HG03457 (cell line): Measurements from ENCODE around the gene PDCD11.

Experiments
- ATAC-seq: cut with Tn5 transposase; IDR thresholded peaks from one replicate; pipeline ENCODE4 v1.9.1; 2021; ENCODE audit warnings: moderate number of reproducible peaks; ENCODE audit not compliant: unreplicated experiment

The PDCD11 gene

DNA sequence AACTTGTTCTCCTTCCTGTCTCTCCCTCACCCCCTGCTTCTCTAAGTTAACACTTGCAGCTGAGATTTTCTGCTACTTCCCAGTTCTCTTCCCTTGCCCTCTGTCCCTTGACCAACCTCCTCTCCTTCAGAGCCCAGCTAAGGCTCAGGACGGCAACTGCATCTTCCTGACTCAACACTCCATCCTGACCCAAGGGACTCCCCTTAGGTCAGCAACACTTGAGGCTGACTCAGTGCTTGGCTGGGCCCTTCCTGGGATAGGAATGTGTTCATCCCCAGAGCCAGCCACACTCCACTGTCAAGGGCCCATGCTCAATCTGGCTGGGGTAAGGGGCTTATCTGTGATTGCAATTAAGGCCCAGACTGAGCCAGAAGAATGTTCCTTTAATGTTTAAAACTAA is 52.3 kb downstream of the PDCD11 start:
- no peak for ATAC-seq

DNA sequence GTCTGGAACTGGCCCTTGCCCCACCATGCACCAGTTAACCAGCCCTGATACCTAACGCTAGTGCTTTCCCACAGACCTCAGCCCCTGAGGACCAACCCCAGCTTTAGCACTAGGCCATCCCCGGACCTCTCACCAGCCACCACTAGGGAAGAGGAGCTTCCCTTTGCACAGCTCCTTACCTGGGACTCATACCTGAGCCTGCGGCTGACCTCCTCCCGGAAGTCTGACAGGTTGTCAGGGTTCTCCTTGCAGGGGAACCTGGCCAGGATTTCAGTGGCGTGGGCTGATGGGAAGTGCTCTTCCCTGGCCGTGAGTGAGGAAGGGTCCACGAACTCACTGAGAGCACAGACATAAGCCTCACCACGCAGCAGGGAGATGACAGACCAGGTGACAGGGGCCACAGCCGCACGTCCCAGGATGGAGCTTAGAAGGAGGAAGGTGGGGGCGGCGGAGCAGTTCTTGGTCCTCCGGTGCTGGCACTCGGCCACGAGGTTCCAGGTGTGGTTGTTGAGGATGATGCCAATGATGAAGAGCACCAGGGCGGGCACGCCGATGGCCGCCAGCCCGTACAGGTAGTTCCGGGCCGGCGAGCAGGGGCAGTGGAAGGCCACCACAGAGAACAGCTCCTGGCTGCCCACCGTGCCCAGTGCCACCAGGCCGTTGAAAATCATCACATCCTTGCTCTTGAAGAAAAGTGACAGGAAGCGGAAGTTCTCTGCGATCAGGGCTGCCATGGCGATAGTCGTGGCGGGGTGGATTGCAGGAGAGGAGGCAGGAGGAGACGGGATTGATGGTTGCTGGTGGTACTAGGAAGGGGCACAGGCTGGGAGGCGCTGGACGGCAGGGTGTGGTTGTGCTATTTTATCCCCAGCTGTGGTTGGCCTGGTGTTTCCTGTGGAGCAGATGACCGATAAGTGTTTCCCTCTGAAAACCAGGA is 53.0 kb downstream of the PDCD11 start:
- no peak for ATAC-seq

DNA sequence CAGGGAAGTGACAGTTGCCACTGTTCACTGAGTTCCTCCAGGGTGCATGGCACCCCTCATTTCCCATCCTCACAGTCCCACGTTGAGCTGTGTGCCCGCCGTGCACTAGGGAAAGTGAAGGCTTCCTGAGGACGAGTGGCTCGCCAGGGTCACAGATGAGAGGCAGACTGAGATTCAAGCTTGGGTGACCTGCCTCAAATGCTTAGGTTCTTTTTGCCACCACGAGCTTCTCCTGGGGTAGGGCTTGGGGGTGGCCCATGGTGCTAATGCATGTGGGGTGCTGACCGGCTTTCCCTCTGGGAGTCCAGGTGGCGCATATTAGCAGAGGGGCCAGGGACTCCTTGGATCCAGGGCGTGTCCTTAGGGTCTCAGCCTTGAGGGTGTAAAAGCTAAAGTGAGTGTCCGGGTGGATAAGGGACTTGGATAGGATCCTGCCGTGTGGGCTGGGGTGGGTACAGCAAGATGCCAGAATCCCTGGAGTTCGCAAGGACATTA is 53.8 kb downstream of the PDCD11 start:
- ATAC-seq = no peak

DNA sequence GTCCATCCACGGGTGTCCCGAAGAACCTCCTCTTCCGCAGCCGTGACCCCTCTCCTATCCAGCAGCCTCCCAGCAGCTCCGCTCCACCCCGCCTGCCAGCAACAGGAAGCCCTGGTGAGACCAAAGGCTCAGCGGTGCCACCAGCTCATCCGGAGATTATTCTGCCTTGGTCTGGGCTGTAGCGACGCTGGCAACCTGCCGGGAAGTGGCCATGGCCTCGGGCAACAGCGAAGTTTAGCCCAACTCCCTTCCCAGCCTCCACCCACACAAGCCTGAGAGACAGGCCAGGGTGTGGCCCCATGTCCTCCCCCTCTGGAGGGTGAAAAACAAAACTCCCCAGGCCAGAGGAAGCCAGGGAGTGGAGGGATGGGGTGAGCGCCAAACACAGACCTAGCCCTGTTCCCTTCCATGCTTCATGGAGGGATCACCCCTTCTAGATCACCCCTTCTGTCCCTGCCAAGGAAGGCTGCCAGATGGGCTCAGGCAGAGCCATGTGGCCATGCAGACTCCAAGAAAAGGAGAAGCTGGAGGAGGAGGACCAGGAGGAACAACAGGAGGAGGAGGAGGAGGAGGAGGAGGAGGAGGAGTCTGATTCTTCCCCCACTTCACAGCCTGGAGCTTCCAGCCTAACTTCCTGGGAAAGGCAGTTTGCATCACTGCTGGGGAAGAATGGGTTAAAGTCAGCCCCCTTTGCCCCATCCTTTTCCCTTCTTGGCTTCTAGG is 54.8 kb downstream of the PDCD11 start:
- no peak for ATAC-seq

DNA sequence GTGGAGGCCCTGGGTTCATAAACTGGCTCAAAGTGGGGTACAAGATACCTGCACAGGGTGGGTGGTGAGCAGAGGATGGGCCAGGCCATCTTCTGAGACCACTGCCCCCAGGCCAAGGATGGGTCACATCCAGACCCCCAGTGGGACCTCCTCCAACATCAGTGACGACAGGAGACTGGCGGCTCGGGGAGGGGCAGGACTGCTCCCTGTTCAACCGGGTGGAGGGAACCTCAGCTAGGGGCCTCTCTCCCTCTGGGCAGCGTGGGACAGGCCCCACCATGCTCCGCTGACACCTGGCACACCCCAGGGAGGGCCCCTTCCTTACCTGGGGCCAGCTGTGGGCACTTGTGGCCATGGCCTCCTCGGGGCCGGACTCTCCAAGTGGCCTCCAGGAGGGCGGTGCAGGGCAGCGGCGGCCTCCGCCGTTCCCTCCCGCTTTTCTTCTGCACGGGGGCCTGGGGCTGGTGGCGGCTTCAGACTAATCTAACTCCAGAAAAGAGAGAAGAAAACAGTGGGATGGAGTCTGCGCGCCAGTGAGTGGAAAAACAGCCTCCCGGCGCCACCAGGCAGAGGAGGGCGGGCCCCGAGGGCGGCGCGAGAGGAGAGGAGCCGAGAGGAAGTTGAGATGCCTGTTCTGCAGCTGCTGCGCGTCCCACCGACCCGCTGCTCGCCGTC is 55.5 kb downstream of the PDCD11 start, which contains the start of gene CALHM2:
Gene CALHM2 (minus strand): TSS at position 540 of the 675 bp plus-strand sequence. CDS start 2,429 bp downstream, outside the sequence.
- no peak for ATAC-seq

DNA sequence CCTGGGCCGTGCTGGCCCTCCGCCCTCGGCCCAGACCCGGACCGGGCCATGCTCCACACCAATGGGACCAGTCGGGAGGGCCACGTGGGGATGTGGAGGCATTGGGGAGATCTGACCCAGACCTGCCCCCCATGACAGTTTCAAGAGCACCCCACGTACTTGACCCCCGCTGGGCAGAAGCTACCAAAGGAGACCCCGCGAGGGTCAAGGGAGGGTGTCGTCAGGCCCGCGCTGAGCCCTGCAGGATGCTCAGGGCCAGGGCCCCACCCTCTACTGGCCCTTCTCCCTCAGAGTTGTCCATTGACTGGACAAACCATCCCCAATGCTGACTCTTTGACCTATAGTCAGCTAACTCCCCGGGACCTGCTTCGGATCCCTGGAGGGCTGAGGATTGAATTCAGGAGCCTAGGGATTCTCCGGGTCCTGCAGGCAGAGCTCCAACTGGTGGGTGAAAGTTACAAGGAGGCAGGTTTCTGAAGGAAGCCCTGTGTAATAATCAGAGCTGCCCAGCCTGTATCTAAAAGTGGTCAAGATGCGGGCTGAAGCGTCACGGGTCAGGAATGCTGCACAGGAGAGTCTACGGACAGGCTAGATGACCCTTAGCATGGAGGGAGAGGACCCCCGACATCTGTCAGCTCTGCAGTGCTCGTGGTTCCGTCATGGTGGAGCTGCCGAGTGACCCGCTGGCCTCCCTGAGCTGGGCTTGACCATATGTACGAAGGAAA is 56.2 kb downstream of the PDCD11 start:
- ATAC-seq = no peak

DNA sequence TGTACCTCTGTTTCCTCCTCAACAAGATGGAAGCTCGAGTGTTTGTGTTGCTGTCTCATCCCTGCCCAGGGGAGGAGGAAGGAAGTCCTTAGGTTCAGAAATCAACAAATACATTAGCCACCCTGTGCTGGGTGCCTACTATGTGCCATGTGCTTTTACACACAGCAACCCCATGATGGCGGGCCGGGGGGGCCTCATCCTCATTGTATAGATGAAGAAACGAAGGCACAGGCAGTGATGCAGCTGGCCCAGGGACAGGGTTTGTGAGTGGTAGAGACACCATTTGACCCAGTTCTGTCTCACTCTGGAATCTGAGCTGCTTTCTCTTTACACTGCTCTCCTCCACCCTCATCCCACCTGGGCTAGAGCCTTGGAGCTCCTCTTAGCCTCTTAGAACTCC is 57.6 kb downstream of the PDCD11 start:
- no peak for ATAC-seq

DNA sequence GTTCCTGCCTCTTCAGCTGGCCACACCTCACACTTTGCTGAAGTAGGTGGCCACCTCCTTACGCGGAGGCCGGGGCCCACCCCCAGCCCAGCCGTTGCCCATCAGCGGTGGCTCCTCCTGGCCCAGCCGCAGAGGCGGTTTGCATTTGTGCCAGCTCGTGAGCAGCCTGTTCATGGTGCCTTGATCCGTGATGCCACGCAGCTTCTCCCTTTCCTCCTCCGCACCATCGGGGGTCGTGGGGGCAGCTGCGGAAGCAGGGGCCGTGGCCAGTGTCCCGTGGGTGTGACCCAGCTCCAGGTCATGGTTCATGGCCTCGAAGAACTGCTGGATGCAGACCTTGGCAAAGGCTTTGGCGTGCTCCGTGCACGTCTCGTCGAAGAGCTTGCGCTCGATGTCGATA is 58.8 kb downstream of the PDCD11 start:
- no peak for ATAC-seq

DNA sequence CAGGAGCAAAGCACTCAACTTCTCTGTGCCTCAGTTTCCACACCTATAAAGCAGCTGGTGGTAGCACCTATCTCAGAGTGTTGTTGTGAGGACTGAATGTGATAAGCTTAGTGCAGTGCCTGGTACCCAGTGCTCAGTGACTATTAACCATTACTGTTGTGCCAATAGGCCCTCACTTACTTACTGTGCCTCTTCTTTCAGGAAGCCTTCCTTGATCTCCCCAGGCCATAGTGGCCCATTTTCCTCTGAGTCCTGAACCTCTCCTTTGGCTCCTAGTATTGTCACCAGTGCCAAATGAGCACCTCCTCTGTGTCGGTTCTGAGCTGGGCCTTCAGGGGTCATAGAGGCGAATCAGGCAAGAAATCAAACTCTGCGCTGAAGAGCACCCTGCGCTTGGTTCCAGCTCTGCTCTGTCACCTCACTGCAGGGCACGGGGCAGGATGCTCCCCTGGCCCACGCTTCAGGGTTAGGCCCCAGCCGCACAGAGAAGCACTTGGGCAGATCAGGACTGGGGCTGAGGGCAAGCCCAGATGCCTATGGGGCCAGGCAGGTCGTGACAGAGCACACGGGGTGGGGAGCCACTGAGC is 59.7 kb downstream of the PDCD11 start:
- no peak for ATAC-seq

DNA sequence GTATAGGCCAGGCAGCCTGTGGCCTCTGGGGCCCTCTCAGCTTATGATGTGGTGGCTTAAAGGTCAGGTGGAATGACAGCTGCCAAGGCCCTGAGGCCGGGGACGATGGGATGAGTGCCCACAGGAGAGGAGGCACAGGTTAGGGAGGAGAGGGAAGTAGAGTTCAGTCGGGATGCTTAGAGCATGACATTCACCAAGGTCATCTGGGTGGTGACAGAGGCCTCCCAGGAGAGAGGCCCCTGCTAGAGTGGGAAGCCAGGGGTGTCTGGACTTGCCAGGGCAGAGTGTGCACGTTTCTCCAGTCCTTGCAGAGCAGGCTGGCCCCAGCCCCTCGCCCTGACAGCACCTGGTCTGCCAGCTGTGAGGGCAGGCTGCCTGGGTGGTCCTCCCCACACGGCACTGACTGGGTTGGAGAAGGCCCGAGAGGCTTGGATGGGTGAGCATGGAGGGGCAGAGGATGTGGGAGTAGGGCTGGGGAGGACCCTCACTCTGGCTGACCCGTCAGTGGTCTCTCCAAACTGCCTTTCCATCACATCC is 60.8 kb downstream of the PDCD11 start:
- ATAC-seq = no peak

DNA sequence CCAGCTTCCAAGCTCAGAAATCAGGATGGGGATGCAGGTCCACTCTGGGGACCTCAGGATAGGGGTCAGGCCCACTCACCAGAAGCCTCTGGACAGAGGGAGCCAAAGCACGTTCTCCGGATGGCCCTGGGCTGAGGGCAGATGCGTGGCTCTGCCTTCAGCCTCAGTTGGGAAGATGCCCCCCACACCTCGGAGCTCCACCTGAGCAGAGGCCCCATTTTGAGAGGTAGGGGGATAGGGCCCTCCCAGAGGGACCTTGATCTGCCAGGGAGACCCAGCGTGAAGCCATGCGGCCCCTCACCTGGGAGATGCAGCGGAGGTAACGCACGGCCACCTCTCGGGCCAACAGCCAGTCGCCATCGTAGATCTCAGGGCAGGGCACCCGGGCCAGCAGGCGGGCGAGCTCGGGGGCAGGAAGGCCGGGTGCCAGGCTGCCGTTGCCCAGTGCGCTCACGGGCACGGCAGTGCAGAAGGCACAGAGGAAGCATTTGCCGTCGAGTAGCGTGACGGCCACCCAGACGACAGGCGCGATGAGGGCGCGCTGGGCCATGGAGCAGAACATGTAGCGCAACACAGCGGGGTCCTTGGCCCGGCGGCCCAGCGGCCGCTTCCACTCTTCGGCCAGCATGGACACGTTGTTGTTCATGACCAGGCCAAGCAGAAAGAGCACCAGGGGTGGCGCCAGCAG is 61.6 kb downstream of the PDCD11 start:
- ATAC-seq = no peak

DNA sequence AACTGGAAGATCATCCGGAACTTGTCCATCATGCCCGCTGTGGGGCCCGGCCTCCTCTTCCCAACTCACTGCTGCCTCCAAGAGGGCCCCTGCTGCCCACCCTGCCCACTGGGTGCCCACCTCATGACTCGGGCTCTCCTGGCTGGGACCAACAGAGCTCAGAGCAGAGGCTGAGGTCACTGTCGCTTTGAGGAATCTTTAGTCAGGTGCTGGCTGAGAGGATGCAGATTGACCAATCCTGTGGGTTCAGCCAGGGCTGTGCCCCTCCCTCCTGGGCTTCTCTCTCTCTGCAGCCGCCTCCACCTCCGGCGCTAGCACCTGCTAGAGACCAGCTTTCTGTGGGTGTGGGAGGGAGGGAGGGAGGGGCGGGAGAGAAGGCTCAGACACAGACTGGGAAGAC is 62.3 kb downstream of the PDCD11 start, which contains the start of gene CALHM1:
Gene CALHM1 (minus strand): TSS at position 181 of the 400 bp plus-strand sequence. CDS start 149 bp downstream, at position 32.
- no peak for ATAC-seq

DNA sequence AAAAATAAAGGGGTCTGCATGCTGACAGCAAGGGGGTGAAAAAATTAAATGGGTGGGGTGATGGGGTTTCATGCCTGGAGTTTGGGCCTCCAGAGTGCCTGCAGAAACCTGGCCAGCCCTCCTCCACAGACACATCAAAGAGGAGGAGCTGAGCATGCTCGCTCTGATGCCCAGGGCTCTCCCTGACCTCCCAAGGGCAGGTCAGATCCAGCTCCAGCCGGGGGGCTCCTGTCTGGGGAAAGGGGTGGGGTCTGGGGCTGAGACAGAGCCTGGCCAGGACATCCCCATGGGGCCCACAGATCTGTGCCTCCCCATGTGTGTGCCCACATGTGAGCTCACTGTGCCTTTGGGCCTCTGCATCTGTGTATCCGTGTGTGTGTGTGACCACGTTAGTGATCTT is 63.2 kb downstream of the PDCD11 start:
- ATAC-seq = no peak

DNA sequence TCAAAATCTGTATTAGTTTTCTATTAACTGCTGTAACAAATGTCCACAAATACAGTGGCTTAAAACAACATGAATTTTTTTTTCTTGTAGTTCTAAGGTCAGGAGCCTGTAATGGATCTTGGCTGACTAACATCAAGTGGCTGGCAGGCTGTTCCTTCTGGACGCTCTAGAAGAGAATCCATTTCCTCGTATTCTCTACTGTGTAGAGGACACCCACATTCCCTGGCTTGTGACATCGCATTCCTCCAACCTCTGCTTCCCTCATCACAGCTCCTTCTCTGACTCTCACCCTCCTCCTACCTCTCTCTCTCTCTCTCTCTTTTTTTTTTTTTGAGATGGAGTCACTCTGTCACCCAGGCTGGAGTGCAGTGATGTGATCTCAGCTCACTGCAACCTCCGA is 67.1 kb downstream of the PDCD11 start:
- ATAC-seq = no peak

DNA sequence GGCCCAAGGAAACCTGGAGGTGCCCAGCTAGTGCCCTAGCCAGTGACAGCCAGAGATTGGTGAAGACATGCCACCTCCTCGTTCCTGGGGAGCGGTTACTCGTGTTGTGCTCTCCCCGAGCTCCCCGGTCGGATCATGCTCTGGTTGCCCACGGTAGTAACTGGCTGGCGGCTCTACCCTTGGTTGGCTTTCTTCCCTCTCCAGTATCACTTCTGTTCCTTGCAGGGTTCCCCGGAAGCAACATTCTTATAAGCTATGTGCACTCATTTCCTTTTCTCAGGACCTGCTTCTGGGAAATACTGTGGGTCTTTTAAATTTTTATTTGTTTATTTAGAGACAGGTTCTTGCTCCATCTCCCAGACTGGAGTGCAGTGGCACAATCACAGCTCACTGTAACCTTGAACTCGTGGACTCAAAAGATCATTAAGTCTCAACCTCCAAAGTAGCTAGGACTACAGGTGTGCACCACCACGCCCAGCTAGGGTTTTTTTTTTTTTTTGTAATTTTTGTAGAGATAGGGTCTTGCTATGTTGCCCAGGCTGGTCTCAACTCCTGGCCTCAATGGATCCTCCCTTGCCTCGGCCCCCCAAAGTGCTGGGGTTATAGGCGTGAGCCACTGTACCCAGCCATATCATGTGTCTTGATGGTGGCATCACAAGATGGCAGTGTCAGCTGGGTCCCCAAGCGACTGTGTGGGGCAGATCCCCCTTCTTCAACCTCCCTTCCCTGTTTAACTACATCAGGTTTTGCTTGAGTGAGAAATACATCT is 69.2 kb downstream of the PDCD11 start:
- no peak for ATAC-seq

DNA sequence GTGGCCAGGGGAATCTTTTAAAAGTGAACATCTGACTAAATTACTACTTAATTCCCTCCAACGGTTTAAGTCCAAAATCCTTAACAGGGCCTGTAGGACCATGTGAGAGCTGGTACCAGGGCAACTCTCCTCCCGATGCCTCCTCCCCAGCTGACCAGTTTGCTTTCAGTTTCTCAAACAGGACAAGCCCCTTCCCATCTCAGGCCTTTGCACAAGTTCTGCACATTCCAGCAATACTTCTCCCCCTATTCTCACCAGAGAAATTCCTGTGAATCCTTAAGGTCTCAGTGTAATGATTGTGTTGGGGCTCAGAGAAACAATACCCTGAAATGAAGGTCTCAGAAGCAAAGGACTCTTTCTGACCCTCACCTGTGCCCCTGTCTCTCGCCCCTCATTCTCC is 70.3 kb downstream of the PDCD11 start:
- no peak for ATAC-seq

DNA sequence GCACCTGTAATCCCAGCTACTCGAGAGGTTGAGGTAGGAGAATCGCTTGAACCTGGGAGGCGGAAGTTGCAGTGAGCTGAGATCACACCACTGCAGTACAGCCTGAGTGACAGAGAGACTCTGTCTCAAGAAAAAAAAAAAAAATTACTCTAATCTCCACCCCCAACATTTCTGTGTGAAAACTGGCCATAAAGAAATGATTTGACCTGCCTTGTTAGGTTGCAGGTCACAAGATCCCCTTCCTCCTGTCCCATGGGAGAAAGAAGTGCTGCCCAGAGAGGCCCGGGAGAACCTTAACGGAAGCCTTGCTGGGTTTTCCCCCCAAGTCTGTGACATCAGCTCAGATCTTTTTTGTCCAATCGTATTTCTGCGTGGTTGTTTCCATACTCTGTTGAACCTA is 71.0 kb downstream of the PDCD11 start:
- ATAC-seq = peak; percentile 28

DNA sequence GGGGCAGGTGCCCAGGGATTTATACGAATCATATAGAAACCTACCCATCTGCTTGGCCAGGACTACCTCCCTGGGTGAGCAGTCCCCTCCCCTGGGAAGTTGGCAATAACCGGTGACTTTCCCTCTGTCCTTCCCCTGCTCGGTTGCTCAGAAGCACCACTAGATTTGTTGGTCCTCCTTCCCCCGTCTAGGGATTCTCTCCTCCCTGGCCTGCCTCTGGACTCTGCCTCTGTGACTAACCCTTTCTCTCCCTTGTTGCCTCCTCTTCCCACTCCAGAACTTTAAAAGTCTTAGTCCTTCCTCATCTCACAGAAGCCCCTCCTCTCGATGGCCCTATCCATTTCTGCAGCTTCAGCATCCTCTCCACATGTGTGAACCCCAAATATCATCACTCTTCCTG is 72.8 kb downstream of the PDCD11 start:
- no peak for ATAC-seq
